SK-N-SH treated with all-trans-retinoic acid at 6 μM for 48 hours (cell line): ENCODE results near the gene PARD3.
A peak's percentile ranks its signal among the peaks of the same experiment; 100 is the strongest.

Experiments
- ATAC-seq: fragments of 200-7000 bp; cut with Tn5 transposase; 3 replicates; pipeline ENCODE4 v1.9.1; 2020; ENCODE audit warnings: mild to moderate bottlenecking, moderate library complexity
- ARNTL ChIP-seq: fragments of 450-650 bp; formaldehyde crosslinking; IDR thresholded peaks from 2 replicates; pipeline ENCODE4 v1.5.0; 2020; ENCODE audit warnings: low read depth, mild to moderate bottlenecking, moderate library complexity, borderline replicate concordance
- CSDC2 ChIP-seq: fragments of 250-450 bp; sonication (Bioruptor Pico); IDR thresholded peaks from 2 replicates; pipeline ENCODE4 v1.5.0; 2020; ENCODE audit warnings: mild to moderate bottlenecking, moderate library complexity
- CSRNP3 ChIP-seq: fragments of 250-450 bp; sonication (Bioruptor Pico); IDR thresholded peaks from 2 replicates; pipeline ENCODE4 v1.5.1; 2021; ENCODE audit warnings: mild to moderate bottlenecking, moderate library complexity
- ESRRG ChIP-seq: fragments of 250-450 bp; sonication (Bioruptor Pico); IDR thresholded peaks from 2 replicates; pipeline ENCODE4 v1.6.1; 2021; ENCODE audit warnings: mild to moderate bottlenecking
- GLIS3 ChIP-seq: fragments of 250-450 bp; sonication (Bioruptor Pico); IDR thresholded peaks from 2 replicates; pipeline ENCODE4 v1.5.0; 2020; ENCODE audit warnings: mild to moderate bottlenecking, moderate library complexity
- ISL1 ChIP-seq: fragments of 250-450 bp; sonication (Bioruptor Pico); IDR thresholded peaks from 2 replicates; pipeline ENCODE4 v2.1.2; 2022; ENCODE audit warnings: mild to moderate bottlenecking, moderate library complexity
- OSR1 ChIP-seq: fragments of 250-450 bp; sonication (Bioruptor Pico); IDR thresholded peaks from 2 replicates; pipeline ENCODE4 v1.8.0; 2022; ENCODE audit warnings: moderate library complexity, mild to moderate bottlenecking, inconsistent platforms
- PATZ1 ChIP-seq: fragments of 250-450 bp; sonication (Bioruptor Pico); IDR thresholded peaks from 2 replicates; pipeline ENCODE4 v1.8.0; 2020; ENCODE audit warnings: mild to moderate bottlenecking, moderate library complexity, borderline replicate concordance
- POU6F1 ChIP-seq: fragments of 250-450 bp; sonication (Bioruptor Pico); IDR thresholded peaks from 2 replicates; pipeline ENCODE4 v1.8.0; 2021; ENCODE audit warnings: low read depth, mild to moderate bottlenecking, moderate library complexity, borderline replicate concordance
- PPARA ChIP-seq: fragments of 250-450 bp; sonication (Bioruptor Pico); IDR thresholded peaks from 2 replicates; pipeline ENCODE4 v1.5.0; 2020; ENCODE audit warnings: mild to moderate bottlenecking, borderline replicate concordance
- RARB ChIP-seq: fragments of 250-450 bp; sonication (Bioruptor Pico); IDR thresholded peaks from 2 replicates; pipeline ENCODE4 v1.8.0; 2021; ENCODE audit warnings: mild to moderate bottlenecking, moderate library complexity
- SNAI2 ChIP-seq: fragments of 250-450 bp; sonication (Bioruptor Pico); IDR thresholded peaks from 2 replicates; pipeline ENCODE4 v1.5.0; 2020; ENCODE audit warnings: mild to moderate bottlenecking, moderate library complexity
- TCF4 ChIP-seq: fragments of 250-450 bp; sonication (Bioruptor Pico); IDR thresholded peaks from 2 replicates; pipeline ENCODE4 v1.8.0; 2021; ENCODE audit warnings: mild to moderate bottlenecking, moderate library complexity, borderline replicate concordance
- ZFP3 ChIP-seq: fragments of 250-450 bp; sonication (Bioruptor Pico); IDR thresholded peaks from 2 replicates; pipeline ENCODE4 v1.5.0; 2020; ENCODE audit warnings: mild to moderate bottlenecking, moderate library complexity
- ZFP30 ChIP-seq: fragments of 450-650 bp; formaldehyde crosslinking; IDR thresholded peaks from 2 replicates; pipeline ENCODE4 v1.5.0; 2022; ENCODE audit warnings: mild to moderate bottlenecking, moderate library complexity
- ZNF565 ChIP-seq: fragments of 450-650 bp; formaldehyde crosslinking; conservative IDR thresholded peaks from 2 replicates; pipeline ENCODE4 v1.5.0; 2020; ENCODE audit warnings: low read depth, mild to moderate bottlenecking, moderate library complexity
- ZNF8 ChIP-seq: fragments of 450-650 bp; formaldehyde crosslinking; IDR thresholded peaks from 2 replicates; pipeline ENCODE4 v1.5.0; 2020; ENCODE audit warnings: mild to moderate bottlenecking, moderate library complexity
- TF ChIP-seq, protein P1 (sequence below): fragments of 250-450 bp; sonication (Bioruptor Pico); IDR thresholded peaks from 2 replicates; pipeline ENCODE4 v1.5.0; 2020; ENCODE audit warnings: mild to moderate bottlenecking, moderate library complexity
- TF ChIP-seq, protein P2 (sequence below): fragments of 250-450 bp; sonication (Bioruptor Pico); IDR thresholded peaks from 2 replicates; pipeline ENCODE4 v1.5.1; 2020; ENCODE audit warnings: low read depth, mild to moderate bottlenecking, moderate library complexity

The PARD3 gene

DNA sequence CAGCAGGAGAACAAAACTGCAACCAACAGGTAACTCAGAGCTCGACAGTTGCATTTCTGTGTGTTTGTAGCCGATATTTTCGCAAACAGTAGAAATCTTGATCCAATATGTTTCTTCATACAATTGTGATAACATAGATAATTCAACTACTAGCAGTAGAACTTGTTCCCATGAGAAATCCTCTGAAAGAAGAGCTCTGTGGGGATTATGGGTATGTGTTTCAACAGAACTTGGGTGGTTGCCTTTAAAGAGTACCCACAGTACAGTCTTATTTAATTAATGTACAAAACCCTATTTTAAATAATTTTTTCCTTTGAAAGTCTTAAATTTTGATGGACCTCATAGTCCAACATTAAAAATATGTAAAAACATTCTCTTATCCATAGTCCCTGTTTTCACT is 266.1 kb downstream of the PARD3 start:
- no peak for ATAC-seq
- no peak for TF ChIP-seq PPARA (CRISPR knock-in tag)
- TF ChIP-seq, protein P1, sequence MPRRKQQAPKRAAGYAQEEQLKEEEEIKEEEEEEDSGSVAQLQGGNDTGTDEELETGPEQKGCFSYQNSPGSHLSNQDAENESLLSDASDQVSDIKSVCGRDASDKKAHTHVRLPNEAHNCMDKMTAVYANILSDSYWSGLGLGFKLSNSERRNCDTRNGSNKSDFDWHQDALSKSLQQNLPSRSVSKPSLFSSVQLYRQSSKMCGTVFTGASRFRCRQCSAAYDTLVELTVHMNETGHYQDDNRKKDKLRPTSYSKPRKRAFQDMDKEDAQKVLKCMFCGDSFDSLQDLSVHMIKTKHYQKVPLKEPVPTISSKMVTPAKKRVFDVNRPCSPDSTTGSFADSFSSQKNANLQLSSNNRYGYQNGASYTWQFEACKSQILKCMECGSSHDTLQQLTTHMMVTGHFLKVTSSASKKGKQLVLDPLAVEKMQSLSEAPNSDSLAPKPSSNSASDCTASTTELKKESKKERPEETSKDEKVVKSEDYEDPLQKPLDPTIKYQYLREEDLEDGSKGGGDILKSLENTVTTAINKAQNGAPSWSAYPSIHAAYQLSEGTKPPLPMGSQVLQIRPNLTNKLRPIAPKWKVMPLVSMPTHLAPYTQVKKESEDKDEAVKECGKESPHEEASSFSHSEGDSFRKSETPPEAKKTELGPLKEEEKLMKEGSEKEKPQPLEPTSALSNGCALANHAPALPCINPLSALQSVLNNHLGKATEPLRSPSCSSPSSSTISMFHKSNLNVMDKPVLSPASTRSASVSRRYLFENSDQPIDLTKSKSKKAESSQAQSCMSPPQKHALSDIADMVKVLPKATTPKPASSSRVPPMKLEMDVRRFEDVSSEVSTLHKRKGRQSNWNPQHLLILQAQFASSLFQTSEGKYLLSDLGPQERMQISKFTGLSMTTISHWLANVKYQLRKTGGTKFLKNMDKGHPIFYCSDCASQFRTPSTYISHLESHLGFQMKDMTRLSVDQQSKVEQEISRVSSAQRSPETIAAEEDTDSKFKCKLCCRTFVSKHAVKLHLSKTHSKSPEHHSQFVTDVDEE (CRISPR knock-in tag), result no peak
- TF ChIP-seq GLIS3, result no peak
- no peak for TF ChIP-seq ARNTL (CRISPR knock-in tag)
- TF ChIP-seq SNAI2 (CRISPR knock-in tag), result no peak
- TF ChIP-seq POU6F1 (CRISPR knock-in tag), result no peak
- TF ChIP-seq, all 23 proteins: peak for 0

DNA sequence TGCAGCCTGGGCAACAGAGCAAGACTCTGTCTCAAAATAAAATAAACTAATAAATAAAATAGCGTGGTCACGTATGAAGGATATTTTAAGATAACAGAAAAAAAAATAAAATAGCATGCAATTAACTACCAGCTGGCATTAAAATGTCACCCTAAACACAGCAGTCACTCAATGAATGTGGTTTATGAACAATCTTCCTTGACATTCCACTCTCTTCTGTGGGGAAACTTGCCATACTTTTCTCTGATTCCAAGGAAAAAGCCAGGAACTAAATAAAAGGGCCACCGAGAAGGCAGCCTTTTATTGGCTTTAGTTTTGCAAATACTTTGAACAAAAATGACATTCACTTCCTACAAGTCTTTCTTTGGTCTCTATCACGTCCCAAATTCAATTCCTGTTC is 266.6 kb downstream of the PARD3 start:
- no peak for ATAC-seq
- TF ChIP-seq OSR1 (CRISPR knock-in tag), result no peak
- TF ChIP-seq ZFP30 (CRISPR knock-in tag), result no peak
- TF ChIP-seq ZNF8 (CRISPR knock-in tag), result no peak
- TF ChIP-seq CSRNP3, result no peak
- no peak for TF ChIP-seq RARB (CRISPR knock-in tag)
- TF ChIP-seq ISL1, result no peak
- no peak for TF ChIP-seq TCF4 (CRISPR knock-in tag)
- TF ChIP-seq, protein P2, sequence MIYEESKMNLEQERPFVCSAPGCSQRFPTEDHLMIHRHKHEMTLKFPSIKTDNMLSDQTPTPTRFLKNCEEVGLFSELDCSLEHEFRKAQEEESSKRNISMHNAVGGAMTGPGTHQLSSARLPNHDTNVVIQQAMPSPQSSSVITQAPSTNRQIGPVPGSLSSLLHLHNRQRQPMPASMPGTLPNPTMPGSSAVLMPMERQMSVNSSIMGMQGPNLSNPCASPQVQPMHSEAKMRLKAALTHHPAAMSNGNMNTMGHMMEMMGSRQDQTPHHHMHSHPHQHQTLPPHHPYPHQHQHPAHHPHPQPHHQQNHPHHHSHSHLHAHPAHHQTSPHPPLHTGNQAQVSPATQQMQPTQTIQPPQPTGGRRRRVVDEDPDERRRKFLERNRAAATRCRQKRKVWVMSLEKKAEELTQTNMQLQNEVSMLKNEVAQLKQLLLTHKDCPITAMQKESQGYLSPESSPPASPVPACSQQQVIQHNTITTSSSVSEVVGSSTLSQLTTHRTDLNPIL (CRISPR knock-in tag), result no peak

DNA sequence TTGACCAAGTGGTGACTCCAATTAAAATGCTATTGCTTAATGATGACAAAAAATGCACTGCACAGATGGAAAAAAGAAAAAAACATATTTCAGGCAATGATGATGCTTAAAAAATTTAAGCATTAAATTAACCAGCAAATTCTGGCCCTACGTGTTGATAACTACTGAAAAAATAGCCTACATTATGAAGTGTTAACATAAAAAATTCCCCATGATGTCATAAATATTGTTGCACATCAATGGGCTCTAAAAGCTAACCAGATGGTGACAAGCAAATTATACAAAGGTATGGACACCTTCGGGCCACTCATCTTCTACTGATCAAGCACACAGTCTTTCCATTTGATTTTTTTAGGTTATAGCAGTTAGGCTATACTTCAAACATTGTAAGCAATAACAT is 267.4 kb downstream of the PARD3 start:
- TF ChIP-seq OSR1 (CRISPR knock-in tag) (no peak), TCF4 (CRISPR knock-in tag) (no peak), ESRRG (CRISPR knock-in tag) (no peak)
- ATAC-seq, result no peak

GRCh38 chr10:34547291-34547690 is 267.8 kb downstream of the PARD3 start:
- ATAC-seq, result peak; percentile 74
- no peak for TF ChIP-seq OSR1 (CRISPR knock-in tag)
- no peak for TF ChIP-seq GLIS3
- no peak for TF ChIP-seq SNAI2 (CRISPR knock-in tag)
- no peak for TF ChIP-seq CSDC2 (CRISPR knock-in tag)
- TF ChIP-seq, protein P2 (CRISPR knock-in tag), result no peak
- no peak for TF ChIP-seq POU6F1 (CRISPR knock-in tag)
- no peak for TF ChIP-seq PATZ1
- no peak for TF ChIP-seq ZFP3 (CRISPR knock-in tag)
- no peak for TF ChIP-seq ZNF565 (CRISPR knock-in tag)
- no peak for TF ChIP-seq TCF4 (CRISPR knock-in tag)
- TF ChIP-seq, protein P1 (CRISPR knock-in tag), result no peak
- TF ChIP-seq ESRRG (CRISPR knock-in tag), result no peak
- TF ChIP-seq RARB (CRISPR knock-in tag), result no peak
- TF ChIP-seq ZNF8 (CRISPR knock-in tag), result no peak
